ENCODE results near the gene ARHGAP32.

Gene ARHGAP32

DNA sequence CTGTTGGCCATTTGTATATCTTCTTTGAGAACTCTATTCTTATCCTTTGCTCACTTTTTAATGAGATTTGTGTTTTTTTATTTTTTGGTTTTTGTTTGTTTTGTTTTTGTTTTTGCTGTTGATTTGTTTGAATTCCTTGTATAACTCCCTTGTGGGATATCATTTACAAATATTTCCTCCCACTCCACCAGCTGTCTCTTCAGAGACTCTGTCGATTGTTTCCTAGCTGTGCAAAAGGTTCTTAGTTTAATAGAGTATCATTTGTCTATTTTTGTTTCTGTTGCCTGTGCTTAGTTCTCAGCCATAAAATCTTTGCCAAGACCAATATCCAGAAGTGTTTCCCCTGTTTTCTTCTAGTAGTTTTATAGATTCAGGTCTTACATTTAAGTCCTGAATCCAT lies 82.4 kb downstream of the ARHGAP32 start:
- DNase-seq = no peak
- H3K27me3 ChIP-seq = no peaks in the 10 kb centered on the region
- no peak overlapping the region for H3K4me3 ChIP-seq (ENCODE audit: low read depth, low read length)
- H3K9me3 ChIP-seq = no peaks in the 10 kb centered on the region
- no peak for TF ChIP-seq CTCF (IDR thresholded peaks at IDR 0.05; ENCODE audit: low read depth, low read length)
- H3K36me3 ChIP-seq = no peaks in the 10 kb centered on the region
- H3K4me1 ChIP-seq = no peaks in the 10 kb centered on the region

- no peak overlapping the region for H3K4me3 ChIP-seq (ENCODE audit: low read depth, low read length)
- no peak for DNase-seq
- H3K27me3 ChIP-seq = no peaks in the 10 kb centered on the region
- no peaks in the 10 kb centered on the region for H3K36me3 ChIP-seq
- no peaks in the 10 kb centered on the region for H3K9me3 ChIP-seq
- H3K4me1 ChIP-seq = no peaks in the 10 kb centered on the region
- no peak for TF ChIP-seq CTCF (IDR thresholded peaks at IDR 0.05; ENCODE audit: low read depth, low read length)
Observed at GRCh38 chr11:129106788-129107187, 85.3 kb downstream of the ARHGAP32 start.

DNA sequence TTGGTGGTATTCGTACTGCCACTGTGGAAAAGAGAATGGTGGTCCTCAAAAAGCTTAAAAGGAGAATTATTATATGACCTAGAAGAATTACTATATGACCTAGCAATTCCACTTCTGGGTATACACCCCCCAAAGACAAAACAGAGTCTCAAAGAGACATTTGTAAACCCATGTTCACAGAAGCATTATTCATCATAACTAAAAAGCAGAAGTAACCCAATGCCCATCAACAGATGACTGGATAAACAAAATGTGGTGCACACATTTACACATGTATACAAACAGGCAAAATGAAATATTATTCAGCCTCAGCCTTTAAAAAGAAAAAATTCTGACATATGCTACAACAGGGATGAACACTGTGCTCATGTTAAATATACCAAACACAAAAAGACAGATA lies 89.4 kb downstream of the ARHGAP32 start:
- Histone ChIP-seq H3K27me3 (no peaks in the 10 kb centered on the region), H3K4me3 (ENCODE audit: low read depth, low read length) (no peak overlapping the region), H3K4me1 (no peaks in the 10 kb centered on the region), H3K9me3 (no peaks in the 10 kb centered on the region), H3K36me3 (no peaks in the 10 kb centered on the region)
- no peak for TF ChIP-seq CTCF (IDR thresholded peaks at IDR 0.05; ENCODE audit: low read depth, low read length)
- DNase-seq = no peak

DNA sequence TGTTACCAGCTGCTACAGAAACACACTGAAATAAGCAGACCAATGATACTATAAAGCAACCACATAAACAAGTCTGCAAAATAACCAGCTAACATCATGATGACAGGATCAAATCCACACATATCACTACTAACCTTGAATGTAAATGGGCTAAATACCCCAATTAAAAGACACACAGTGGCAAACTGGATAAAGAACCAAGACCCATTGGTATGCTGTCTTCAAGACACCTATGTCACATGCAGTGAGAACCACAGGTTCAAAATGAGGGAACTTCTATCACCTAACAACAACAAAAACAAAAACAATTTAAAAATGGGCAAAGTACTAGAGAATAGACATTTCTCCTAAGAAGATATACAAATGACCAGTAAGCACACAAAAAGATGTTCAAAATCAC lies 89.9 kb downstream of the ARHGAP32 start:
- Histone ChIP-seq H3K36me3 (no peaks in the 10 kb centered on the region), H3K4me3 (ENCODE audit: low read depth, low read length) (no peak overlapping the region), H3K4me1 (no peaks in the 10 kb centered on the region), H3K27me3 (no peaks in the 10 kb centered on the region), H3K9me3 (no peaks in the 10 kb centered on the region)
- no peak for DNase-seq
- no peak for TF ChIP-seq CTCF (IDR thresholded peaks at IDR 0.05; ENCODE audit: low read depth, low read length)

DNA sequence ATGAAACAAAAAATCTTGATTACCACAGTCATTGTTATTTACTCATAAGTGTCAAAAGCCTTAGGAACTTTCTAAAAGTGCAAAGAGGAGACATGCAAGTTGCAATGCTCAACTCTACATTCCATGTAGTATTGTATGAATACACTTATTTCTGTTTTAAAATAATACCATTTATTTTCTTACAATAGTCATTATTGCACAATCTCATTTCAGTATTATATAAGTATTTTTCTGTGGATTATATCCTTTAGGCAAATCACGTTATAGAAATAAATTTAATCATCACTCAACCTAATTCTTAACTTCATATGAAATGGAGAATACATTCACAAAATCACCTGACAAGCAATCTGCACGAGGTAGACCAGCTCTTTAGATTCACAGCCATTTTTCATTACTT lies 98.8 kb downstream of the ARHGAP32 start:
- TF ChIP-seq CTCF (IDR thresholded peaks at IDR 0.05; ENCODE audit: low read depth, low read length) = no peak
- Histone ChIP-seq H3K36me3 (no peaks in the 10 kb centered on the region), H3K4me3 (ENCODE audit: low read depth, low read length) (no peak overlapping the region), H3K4me1 (no peaks in the 10 kb centered on the region), H3K9me3 (no peaks in the 10 kb centered on the region), H3K27me3 (no peaks in the 10 kb centered on the region)
- no peak for DNase-seq

- no peak for DNase-seq
- Histone ChIP-seq H3K4me1 (no peaks in the 10 kb centered on the region), H3K36me3 (no peaks in the 10 kb centered on the region), H3K4me3 (ENCODE audit: low read depth, low read length) (no peak overlapping the region), H3K27me3 (no peaks in the 10 kb centered on the region), H3K9me3 (no peaks in the 10 kb centered on the region)
- TF ChIP-seq CTCF (IDR thresholded peaks at IDR 0.05; ENCODE audit: low read depth, low read length) = no peak
Observed at GRCh38 chr11:129090056-129090455, 102.1 kb downstream of the ARHGAP32 start.

All from BE2C (cell line).